SK-N-SH (cell line): ENCODE measurements around the gene FAM120C. TPM values are rescaled to one million over a fixed set of nuclear protein-coding genes. Genes with fewer than 3 reads are reported as not detected.

ENCODE experiments used
- CTCF ChIA-PET: fragments of 300-600, 350-600 bp; formaldehyde crosslinking; extraction: SDS; loops from one replicate; lab custom pipeline; 2021; lab: Yijun Ruan, JAX
- POLR2A ChIA-PET: fragments of 350-600 bp; sonication (Branson Sonifier 250); formaldehyde crosslinking; extraction: SDS; loops from one replicate; lab custom pipeline; 2020; ENCODE audit warnings: antibody characterized with exemption, inconsistent platforms; lab: Yijun Ruan, JAX
- DNase-seq: peaks from one replicate; pipeline ENCODE4 v3.0.0; 2012
- H2AFZ ChIP-seq: fragments of 200-600 bp; sonication (generic); 2 replicates; pipeline ENCODE4 v1.8.1; 2016; ENCODE audit warnings: antibody characterized with exemption, mild to moderate bottlenecking, low read depth
- H3F3A ChIP-seq: fragments of 200-600 bp; sonication (generic); replicated peaks from 2 replicates; pipeline ENCODE3; 2016; ENCODE audit warnings: antibody characterized with exemption, mild to moderate bottlenecking; ENCODE audit not compliant: insufficient read depth
- H3K27ac ChIP-seq, 2 experiments: fragments of 200-500 bp in 1 of 2; fragments of 200-600 bp in 1 of 2; sonication (Bioruptor generic) in 1 of 2; sonication (generic), shearing (Covaris generic) in 1 of 2; 2 replicates each; pipeline versions ENCODE4 v1.5.1 to v1.6.1; 2014 to 2016; ENCODE audit warnings: low read depth in 2 of 2, inconsistent platforms in 1 of 2, low read length in 1 of 2, mild to moderate bottlenecking in 1 of 2, mixed read lengths in 1 of 2
- H3K27me3 ChIP-seq: fragments of 200-600 bp; sonication (generic), shearing (Covaris generic); 2 replicates; pipeline ENCODE4 v1.6.1; 2016; ENCODE audit warnings: mixed run types; ENCODE audit not compliant: insufficient read depth
- H3K36me3 ChIP-seq, 2 experiments: fragments of 200-500 bp in 1 of 2; fragments of 200-600 bp in 1 of 2; sonication (Bioruptor generic) in 1 of 2; sonication (generic) in 1 of 2; replicated peaks in 1 of 2; 2 replicates each; pipeline versions ENCODE3 to v1.5.1; 2014 to 2016; ENCODE audit warnings: low read length in 1 of 2, mild to moderate bottlenecking in 1 of 2; ENCODE audit not compliant: insufficient read depth in 2 of 2, control insufficient read depth in 1 of 2
- H3K4me1 ChIP-seq, 2 experiments: fragments of 200-500 bp in 1 of 2; fragments of 200-600 bp in 1 of 2; sonication (Bioruptor generic) in 1 of 2; sonication (generic), shearing (Covaris generic) in 1 of 2; 2 replicates each; pipeline versions ENCODE4 v1.5.1 to v1.6.1; 2014 to 2016; ENCODE audit warnings: low read depth in 1 of 2, low read length in 1 of 2, mixed run types in 1 of 2; ENCODE audit not compliant: insufficient read depth in 2 of 2, control insufficient read depth in 1 of 2
- H3K4me2 ChIP-seq: fragments of 200-600 bp; sonication (generic), shearing (Covaris generic); 2 replicates; pipeline ENCODE4 v1.6.1; 2017; ENCODE audit warnings: mixed run types
- H3K4me3 ChIP-seq, 2 experiments: fragments of 200-500 bp in 1 of 2; fragments of 200-600 bp in 1 of 2; sonication (Bioruptor generic) in 1 of 2; sonication (generic), shearing (Covaris generic) in 1 of 2; 2 replicates each; pipeline versions ENCODE4 v1.5.1 to v1.8.1; 2014 to 2016; ENCODE audit warnings: low read depth in 2 of 2, inconsistent platforms in 1 of 2, low read length in 1 of 2, mild to moderate bottlenecking in 1 of 2, mixed read lengths in 1 of 2, moderate library complexity in 1 of 2
- H3K79me2 ChIP-seq: fragments of 200-600 bp; sonication (generic); 2 replicates; pipeline ENCODE4 v1.8.1; 2017; ENCODE audit warnings: mild to moderate bottlenecking; ENCODE audit not compliant: insufficient read depth
- H3K9ac ChIP-seq: fragments of 200-600 bp; sonication (generic); 2 replicates; pipeline ENCODE4 v1.6.1; 2017; ENCODE audit warnings: mixed run types
- H3K9me2 ChIP-seq: fragments of 200-600 bp; sonication (generic); 2 replicates; pipeline ENCODE4 v1.6.1; 2017; ENCODE audit warnings: mixed run types
- H3K9me3 ChIP-seq: fragments of 200-600 bp; sonication (generic); 2 replicates; pipeline ENCODE4 v1.6.1; 2017; ENCODE audit warnings: mixed run types, mild to moderate bottlenecking, moderate library complexity
- H4K20me1 ChIP-seq: fragments of 200-600 bp; sonication (generic); 2 replicates; pipeline ENCODE4 v1.6.1; 2017; ENCODE audit warnings: mild to moderate bottlenecking, mixed run types; ENCODE audit not compliant: insufficient read depth
- CTCF ChIP-seq: fragments of 200-600 bp; sonication (generic); IDR thresholded peaks from 2 replicates; pipeline ENCODE4 v1.6.1; 2017; ENCODE audit warnings: antibody characterized with exemption, mild to moderate bottlenecking, moderate library complexity
- ELF1 ChIP-seq: IDR thresholded peaks from 2 replicates; pipeline ENCODE4 v1.4.0; 2012
- EP300 ChIP-seq, 2 experiments: IDR thresholded peaks; 2 replicates each; pipeline versions ENCODE4 v1.4.0 to v1.6.1; 2012; ENCODE audit warnings: borderline replicate concordance in 1 of 2, low read depth in 1 of 2, low read length in 1 of 2
- EZH2phosphoT487 ChIP-seq: fragments of 200-600 bp; sonication (generic); IDR thresholded peaks from 2 replicates; pipeline ENCODE4 v1.6.1; 2017; ENCODE audit warnings: low read depth, mixed run types, mild to moderate bottlenecking, antibody characterized with exemption, moderate library complexity, borderline replicate concordance
- FOXJ3 ChIP-seq: sonication (generic); formaldehyde crosslinking; IDR thresholded peaks from 2 replicates; pipeline ENCODE4 v1.5.1; 2020; ENCODE audit warnings: mild to moderate bottlenecking, missing genetic modification reagents
- FOXM1 ChIP-seq: IDR thresholded peaks from 2 replicates; pipeline ENCODE4 v1.4.0; 2012; ENCODE audit warnings: low read depth, mild to moderate bottlenecking
- GABPA ChIP-seq: IDR thresholded peaks from 2 replicates; pipeline ENCODE4 v1.4.0; 2012; ENCODE audit warnings: low read depth, mild to moderate bottlenecking
- GATA2 ChIP-seq: sonication (generic); formaldehyde crosslinking; IDR thresholded peaks from 2 replicates; pipeline ENCODE4 v1.5.0; 2020; ENCODE audit warnings: mild to moderate bottlenecking, missing genetic modification reagents
- JUND ChIP-seq: IDR thresholded peaks from 2 replicates; pipeline ENCODE4 v1.4.0; 2012
- NFIC ChIP-seq: IDR thresholded peaks from 2 replicates; pipeline ENCODE4 v1.4.0; 2012; ENCODE audit warnings: borderline replicate concordance
- NRF1 ChIP-seq: IDR thresholded peaks from 2 replicates; pipeline ENCODE4 v1.6.1; 2012; ENCODE audit warnings: low read depth, mild to moderate bottlenecking, low read length
- POLR2AphosphoS5 ChIP-seq: IDR thresholded peaks from 2 replicates; pipeline ENCODE4 v1.6.1; 2012; ENCODE audit warnings: low read depth, low read length
- RCOR1 ChIP-seq: fragments of 150-350 bp; IDR thresholded peaks from 2 replicates; pipeline ENCODE4 v1.6.1; 2017; ENCODE audit warnings: antibody characterized with exemption, low read length
- RFX5 ChIP-seq: IDR thresholded peaks from 2 replicates; pipeline ENCODE4 v1.6.1; 2012; ENCODE audit warnings: mild to moderate bottlenecking, improper control_type of control experiment, low read length
- SIN3A ChIP-seq: IDR thresholded peaks from 2 replicates; pipeline ENCODE4 v1.6.1; 2012; ENCODE audit warnings: low read depth, mild to moderate bottlenecking, low read length, moderate library complexity, borderline replicate concordance
- SMC3 ChIP-seq: IDR thresholded peaks from 2 replicates; pipeline ENCODE4 v1.6.1; 2012; ENCODE audit warnings: low read depth, low read length, improper control_type of control experiment
- TAF1 ChIP-seq: IDR thresholded peaks from 2 replicates; pipeline ENCODE4 v1.6.1; 2012; ENCODE audit warnings: low read depth, mild to moderate bottlenecking, low read length, moderate library complexity, borderline replicate concordance
- TCF12 ChIP-seq: IDR thresholded peaks from 2 replicates; pipeline ENCODE4 v1.4.0; 2012
- YY1 ChIP-seq: IDR thresholded peaks from 2 replicates; pipeline ENCODE4 v1.4.0; 2012; ENCODE audit warnings: low read depth, mild to moderate bottlenecking
- ZBTB33 ChIP-seq: IDR thresholded peaks from 2 replicates; pipeline ENCODE4 v1.4.0; 2012; ENCODE audit warnings: low read depth, borderline replicate concordance
- WGBS: methylation state at CpG from one replicate; pipeline ENCODE4 v1.1.6; 2017; ENCODE audit warnings: low lambda C conversion rate; 5-methylcytosine and 5-hydroxymethylcytosine counted together
- polyA plus RNA-seq, 3 experiments: library from polyadenylated mRNA; depleted of rRNA; stranded (reverse); fragments of >200 nt; gene quantifications; 2 replicates each; pipeline ENCODE4 v1.2.3, GENCODE V29; 2012
- TF ChIP-seq, protein P1 (sequence below): fragments of 150-350 bp; IDR thresholded peaks from 2 replicates; pipeline ENCODE4 v1.6.1; 2016; ENCODE audit warnings: mild to moderate bottlenecking, low read depth, low read length
- TF ChIP-seq, protein P2 (sequence below): IDR thresholded peaks from 2 replicates; pipeline ENCODE4 v1.6.1; 2012; ENCODE audit warnings: mild to moderate bottlenecking, low read depth, low read length, moderate library complexity
- TF ChIP-seq, protein P3 (sequence below): IDR thresholded peaks from 2 replicates; pipeline ENCODE4 v1.4.0; 2012; ENCODE audit warnings: low read depth
- TF ChIP-seq, protein P4 (sequence below): IDR thresholded peaks from 2 replicates; pipeline ENCODE4; 2012

FAM120C gene
- polyA plus RNA-seq, 1 of the 3 experiments (the other 2 are of a cell fraction): 6.0 TPM

GRCh38 chrX:54184474-54184873 is 1.4 kb upstream of the FAM120C start:
- Histone ChIP-seq H3K36me3 (no peaks in the 10 kb centered on the region), H3K4me1 (peaks cover 0 to 6% of the 10 kb centered on the region in 2 experiments; a peak in 2 of 4 replicates), H3K27ac (peak overlapping the region in 1 of 2 experiments; percentile 94; a peak in 2 of 4 replicates), H3K9ac (no peak overlapping the region), H2AFZ (no peak overlapping the region), H3F3A (no peaks in the 10 kb centered on the region), H3K4me3 (no peak overlapping the region), H3K9me2 (no peaks in the 10 kb centered on the region), H4K20me1 (peaks cover 4% of the 10 kb centered on the region; the same call in 1 of the 2 replicates), H3K79me2 (peaks cover 33% of the 10 kb centered on the region), H3K4me2 (no peak overlapping the region), H3K27me3 (no peaks in the 10 kb centered on the region), H3K9me3 (no peaks in the 10 kb centered on the region)
- POLR2A ChIA-PET: interaction anchor here (1.0 kb wide), 1 partner anchor 142 kb away, joined by 5 read pairs; no protein-coding TSS in a partner anchor
- 16% methylated on average over 2 of the region's 2 CpGs for WGBS
- DNase-seq: peak; percentile 12
- CTCF ChIA-PET: no interaction called here
- TF ChIP-seq SIN3A (no peak), EP300 (IDR thresholded peaks at IDR 0.05; ENCODE audit: borderline replicate concordance in 1 of 2, low read depth in 1 of 2, low read length in 1 of 2) (0 out of 4 replicates have a peak, but pooled peaks of 1 of the 2 experiments have one; percentile 16), POLR2AphosphoS5 (no peak), ELF1 (no peak), RFX5 (no peak), FOXM1 (no peak), GABPA (no peak), GATA2 (peak; percentile 51), CTCF (no peak), RCOR1 (peak; percentile 13; the same call in 1 of the 2 replicates), JUND (no peak), NRF1 (no peak), YY1 (no peak), SMC3 (no peak), ZBTB33 (no peak), EZH2phosphoT487 (no peak), TCF12 (no peak), FOXJ3 (CRISPR knock-in tag) (no peak), NFIC (no peak), TAF1 (no peak)
- TF ChIP-seq, protein P1, sequence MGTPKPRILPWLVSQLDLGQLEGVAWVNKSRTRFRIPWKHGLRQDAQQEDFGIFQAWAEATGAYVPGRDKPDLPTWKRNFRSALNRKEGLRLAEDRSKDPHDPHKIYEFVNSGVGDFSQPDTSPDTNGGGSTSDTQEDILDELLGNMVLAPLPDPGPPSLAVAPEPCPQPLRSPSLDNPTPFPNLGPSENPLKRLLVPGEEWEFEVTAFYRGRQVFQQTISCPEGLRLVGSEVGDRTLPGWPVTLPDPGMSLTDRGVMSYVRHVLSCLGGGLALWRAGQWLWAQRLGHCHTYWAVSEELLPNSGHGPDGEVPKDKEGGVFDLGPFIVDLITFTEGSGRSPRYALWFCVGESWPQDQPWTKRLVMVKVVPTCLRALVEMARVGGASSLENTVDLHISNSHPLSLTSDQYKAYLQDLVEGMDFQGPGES: no peak
- TF ChIP-seq, protein P2, sequence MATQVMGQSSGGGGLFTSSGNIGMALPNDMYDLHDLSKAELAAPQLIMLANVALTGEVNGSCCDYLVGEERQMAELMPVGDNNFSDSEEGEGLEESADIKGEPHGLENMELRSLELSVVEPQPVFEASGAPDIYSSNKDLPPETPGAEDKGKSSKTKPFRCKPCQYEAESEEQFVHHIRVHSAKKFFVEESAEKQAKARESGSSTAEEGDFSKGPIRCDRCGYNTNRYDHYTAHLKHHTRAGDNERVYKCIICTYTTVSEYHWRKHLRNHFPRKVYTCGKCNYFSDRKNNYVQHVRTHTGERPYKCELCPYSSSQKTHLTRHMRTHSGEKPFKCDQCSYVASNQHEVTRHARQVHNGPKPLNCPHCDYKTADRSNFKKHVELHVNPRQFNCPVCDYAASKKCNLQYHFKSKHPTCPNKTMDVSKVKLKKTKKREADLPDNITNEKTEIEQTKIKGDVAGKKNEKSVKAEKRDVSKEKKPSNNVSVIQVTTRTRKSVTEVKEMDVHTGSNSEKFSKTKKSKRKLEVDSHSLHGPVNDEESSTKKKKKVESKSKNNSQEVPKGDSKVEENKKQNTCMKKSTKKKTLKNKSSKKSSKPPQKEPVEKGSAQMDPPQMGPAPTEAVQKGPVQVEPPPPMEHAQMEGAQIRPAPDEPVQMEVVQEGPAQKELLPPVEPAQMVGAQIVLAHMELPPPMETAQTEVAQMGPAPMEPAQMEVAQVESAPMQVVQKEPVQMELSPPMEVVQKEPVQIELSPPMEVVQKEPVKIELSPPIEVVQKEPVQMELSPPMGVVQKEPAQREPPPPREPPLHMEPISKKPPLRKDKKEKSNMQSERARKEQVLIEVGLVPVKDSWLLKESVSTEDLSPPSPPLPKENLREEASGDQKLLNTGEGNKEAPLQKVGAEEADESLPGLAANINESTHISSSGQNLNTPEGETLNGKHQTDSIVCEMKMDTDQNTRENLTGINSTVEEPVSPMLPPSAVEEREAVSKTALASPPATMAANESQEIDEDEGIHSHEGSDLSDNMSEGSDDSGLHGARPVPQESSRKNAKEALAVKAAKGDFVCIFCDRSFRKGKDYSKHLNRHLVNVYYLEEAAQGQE: no peak
- TF ChIP-seq, protein P3, sequence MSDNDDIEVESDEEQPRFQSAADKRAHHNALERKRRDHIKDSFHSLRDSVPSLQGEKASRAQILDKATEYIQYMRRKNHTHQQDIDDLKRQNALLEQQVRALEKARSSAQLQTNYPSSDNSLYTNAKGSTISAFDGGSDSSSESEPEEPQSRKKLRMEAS: no peak
- TF ChIP-seq, protein P4, sequence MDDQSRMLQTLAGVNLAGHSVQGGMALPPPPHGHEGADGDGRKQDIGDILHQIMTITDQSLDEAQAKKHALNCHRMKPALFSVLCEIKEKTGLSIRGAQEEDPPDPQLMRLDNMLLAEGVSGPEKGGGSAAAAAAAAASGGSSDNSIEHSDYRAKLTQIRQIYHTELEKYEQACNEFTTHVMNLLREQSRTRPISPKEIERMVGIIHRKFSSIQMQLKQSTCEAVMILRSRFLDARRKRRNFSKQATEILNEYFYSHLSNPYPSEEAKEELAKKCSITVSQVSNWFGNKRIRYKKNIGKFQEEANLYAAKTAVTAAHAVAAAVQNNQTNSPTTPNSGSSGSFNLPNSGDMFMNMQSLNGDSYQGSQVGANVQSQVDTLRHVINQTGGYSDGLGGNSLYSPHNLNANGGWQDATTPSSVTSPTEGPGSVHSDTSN: no peak
